Common myeloid progenitor, CD34-positive (primary cell): ENCODE data around the gene SLC29A4.

Experiments
- CTCF ChIA-PET: fragments of 350-600 bp; sonication (Branson Sonifier 250); formaldehyde crosslinking; loops from one replicate; lab custom pipeline; 2021; ENCODE audit warnings: antibody characterized with exemption; lab: Charles Lee
- POLR2A ChIA-PET: fragments of 350-600 bp; sonication (Branson Sonifier 250); formaldehyde crosslinking; loops from one replicate; lab custom pipeline; 2021; ENCODE audit warnings: antibody characterized with exemption; lab: Charles Lee
- DNase-seq, 3 donors: peaks; one replicate each; pipeline versions ENCODE4 v3.0.0 to v3.0.0-alpha.2; 2013
- H3K27ac ChIP-seq, 2 experiments: 1 replicate in 1 of 2; 2 replicates in 1 of 2; pipeline ENCODE4 v1.7.0; 2013; ENCODE audit warnings: inconsistent platforms in 2 of 2, low read length in 2 of 2, mild to moderate bottlenecking in 2 of 2, low read depth in 1 of 2, moderate library complexity in 1 of 2; ENCODE audit not compliant: severe bottlenecking in 2 of 2, insufficient read depth in 1 of 2, poor library complexity in 1 of 2
- H3K27me3 ChIP-seq, 5 experiments: replicated peaks in 2 of 5; 1 replicate in 3 of 5; 2 replicates in 2 of 5; pipeline versions ENCODE4 v1.6.1 to v1.7.0; 2013; ENCODE audit warnings: low read length in 4 of 5, mild to moderate bottlenecking in 2 of 5, moderate library complexity in 2 of 5, inconsistent platforms in 1 of 5; ENCODE audit not compliant: insufficient read depth in 5 of 5, control insufficient read depth in 4 of 5
- H3K36me3 ChIP-seq, 4 experiments: 1 replicate in 2 of 4; 2 replicates in 2 of 4; pipeline versions ENCODE4 v1.6.1 to v1.7.0; 2013; ENCODE audit warnings: low read length in 3 of 4, control low read depth in 1 of 4, mild to moderate bottlenecking in 1 of 4; ENCODE audit not compliant: control insufficient read depth in 4 of 4, insufficient read depth in 4 of 4
- H3K4me1 ChIP-seq, 4 experiments: 1 replicate in 3 of 4; 2 replicates in 1 of 4; pipeline versions ENCODE4 v1.6.1 to v1.7.1; 2013; ENCODE audit warnings: low read length in 3 of 4, mild to moderate bottlenecking in 3 of 4, control low read depth in 1 of 4, inconsistent platforms in 1 of 4, moderate library complexity in 1 of 4; ENCODE audit not compliant: control insufficient read depth in 4 of 4, insufficient read depth in 4 of 4; ENCODE audit errors: control extremely low read depth in 1 of 4
- H3K4me3 ChIP-seq, 7 experiments: 1 replicate in 4 of 7; 2 replicates in 3 of 7; pipeline versions ENCODE4 v1.5.1 to v1.7.0; 2013; ENCODE audit warnings: mild to moderate bottlenecking in 7 of 7, low read length in 6 of 7, moderate library complexity in 6 of 7, inconsistent platforms in 2 of 7, low read depth in 2 of 7, control low read depth in 1 of 7; ENCODE audit not compliant: insufficient read depth in 4 of 7, control insufficient read depth in 1 of 7; ENCODE audit errors: extremely low read depth in 1 of 7
- H3K9me3 ChIP-seq, 5 experiments: 1 replicate in 4 of 5; 2 replicates in 1 of 5; pipeline versions ENCODE4 v1.6.1 to v1.7.1; 2013; ENCODE audit warnings: low read length in 4 of 5, mild to moderate bottlenecking in 2 of 5, inconsistent platforms in 1 of 5, low read depth in 1 of 5, moderate library complexity in 1 of 5; ENCODE audit not compliant: control insufficient read depth in 4 of 5, insufficient read depth in 2 of 5; ENCODE audit errors: control extremely low read depth in 1 of 5
- WGBS: methylation state at CpG from one replicate; pipeline ENCODE4 v1.1.5; 2013; ENCODE audit not compliant: insufficient coverage; 5-methylcytosine and 5-hydroxymethylcytosine counted together

SLC29A4 gene

GRCh38 chr7:5348134-5349004 lies 65.6 kb downstream of the SLC29A4 start:
- Histone ChIP-seq H3K4me1 (no peaks in the 10 kb centered on the region), H3K36me3 (peaks cover 18 to 92% (median 80%) of the 10 kb centered on the region in 4 experiments), H3K27ac (no peak overlapping the region), H3K4me3 (no peak overlapping the region), H3K9me3 (peaks cover 0 to 26% (median 6%) of the 10 kb centered on the region in 5 experiments), H3K27me3 (no peaks in the 10 kb centered on the region)
- CTCF ChIA-PET = no interaction called here
- 97% methylated on average over 17 of the region's 21 CpGs for WGBS
- DNase-seq = no peak
- POLR2A ChIA-PET = no interaction called here

- no peak overlapping the region for H3K27ac ChIP-seq
- no peak for DNase-seq
- H3K9me3 ChIP-seq = peaks cover 0 to 20% (median 6%) of the 10 kb centered on the region in 5 experiments
- peaks cover 15 to 90% (median 78%) of the 10 kb centered on the region in 4 experiments for H3K36me3 ChIP-seq
- POLR2A ChIA-PET = no interaction called here
- no peaks in the 10 kb centered on the region for H3K27me3 ChIP-seq
- CTCF ChIA-PET = no interaction called here
- no peak overlapping the region for H3K4me3 ChIP-seq
- H3K4me1 ChIP-seq = no peaks in the 10 kb centered on the region
- WGBS = 87% methylated on average over 11 of the region's 17 CpGs
Observed at GRCh38 chr7:5349005-5349380, 66.2 kb downstream of the SLC29A4 start.

DNA sequence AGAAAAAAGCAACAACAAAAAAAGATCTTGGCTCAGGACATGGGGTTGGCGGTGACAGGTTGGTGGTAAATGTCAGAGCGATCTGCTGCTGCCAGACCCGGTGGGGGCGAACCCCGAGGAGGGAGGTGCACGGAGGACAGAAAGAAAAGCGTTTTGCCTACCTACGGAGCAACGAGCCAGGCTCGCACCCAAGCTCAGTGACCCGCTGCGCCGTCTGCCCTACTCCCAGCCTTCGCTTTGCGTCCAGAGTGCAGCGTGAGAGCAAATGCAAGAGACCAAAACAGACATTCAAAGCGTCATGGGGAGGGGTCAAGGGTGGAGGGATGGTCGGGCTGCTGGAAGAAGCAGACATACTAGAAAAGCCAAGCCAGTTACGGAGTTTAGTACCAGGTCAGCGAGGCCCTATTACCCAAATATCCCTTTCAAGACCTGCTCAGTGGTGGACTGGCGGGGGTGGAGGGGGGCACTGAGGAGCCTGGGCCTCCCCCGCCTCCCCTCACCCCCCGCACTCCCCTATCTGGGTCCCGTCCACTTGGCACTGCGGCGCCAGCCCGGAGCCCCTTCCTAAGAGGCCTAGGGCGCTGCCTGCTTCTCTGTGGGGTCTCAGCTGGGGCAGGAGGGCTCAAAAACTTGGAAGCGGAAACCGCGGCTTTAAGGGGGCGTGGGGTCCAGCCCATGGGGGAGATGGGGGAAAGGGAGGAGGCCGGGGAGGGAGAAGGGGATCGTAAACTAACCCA lies 66.9 kb downstream of the SLC29A4 start:
- ChIA-PET CTCF (no interaction called here), POLR2A (no interaction called here)
- Histone ChIP-seq H3K36me3 (peaks cover 15 to 89% (median 78%) of the 10 kb centered on the region in 4 experiments), H3K27me3 (no peaks in the 10 kb centered on the region), H3K4me3 (no peak overlapping the region), H3K27ac (no peak overlapping the region), H3K4me1 (no peaks in the 10 kb centered on the region), H3K9me3 (peaks cover 0 to 14% (median under 1%) of the 10 kb centered on the region in 5 experiments)
- no peak for DNase-seq
- 93% methylated on average over 31 of the region's 34 CpGs for WGBS

- H3K27me3 ChIP-seq = no peaks in the 10 kb centered on the region
- POLR2A ChIA-PET = no interaction called here
- H3K4me1 ChIP-seq = no peaks in the 10 kb centered on the region
- WGBS = 98% methylated on average over 12 of the region's 15 CpGs
- CTCF ChIA-PET = no interaction called here
- DNase-seq = no peak
- no peak overlapping the region for H3K4me3 ChIP-seq
- H3K9me3 ChIP-seq = peaks cover 0 to 9% (median 0%) of the 10 kb centered on the region in 5 experiments
- H3K36me3 ChIP-seq = peaks cover 13 to 89% (median 77%) of the 10 kb centered on the region in 4 experiments
- H3K27ac ChIP-seq = no peak overlapping the region
Observed at GRCh38 chr7:5350174-5350463, 67.4 kb downstream of the SLC29A4 start.

GRCh38 chr7:5350600-5351385 lies 68.0 kb downstream of the SLC29A4 start:
- WGBS = 92% methylated on average over 16 of the region's 23 CpGs
- H3K36me3 ChIP-seq = peaks cover 10 to 89% (median 78%) of the 10 kb centered on the region in 4 experiments

DNA sequence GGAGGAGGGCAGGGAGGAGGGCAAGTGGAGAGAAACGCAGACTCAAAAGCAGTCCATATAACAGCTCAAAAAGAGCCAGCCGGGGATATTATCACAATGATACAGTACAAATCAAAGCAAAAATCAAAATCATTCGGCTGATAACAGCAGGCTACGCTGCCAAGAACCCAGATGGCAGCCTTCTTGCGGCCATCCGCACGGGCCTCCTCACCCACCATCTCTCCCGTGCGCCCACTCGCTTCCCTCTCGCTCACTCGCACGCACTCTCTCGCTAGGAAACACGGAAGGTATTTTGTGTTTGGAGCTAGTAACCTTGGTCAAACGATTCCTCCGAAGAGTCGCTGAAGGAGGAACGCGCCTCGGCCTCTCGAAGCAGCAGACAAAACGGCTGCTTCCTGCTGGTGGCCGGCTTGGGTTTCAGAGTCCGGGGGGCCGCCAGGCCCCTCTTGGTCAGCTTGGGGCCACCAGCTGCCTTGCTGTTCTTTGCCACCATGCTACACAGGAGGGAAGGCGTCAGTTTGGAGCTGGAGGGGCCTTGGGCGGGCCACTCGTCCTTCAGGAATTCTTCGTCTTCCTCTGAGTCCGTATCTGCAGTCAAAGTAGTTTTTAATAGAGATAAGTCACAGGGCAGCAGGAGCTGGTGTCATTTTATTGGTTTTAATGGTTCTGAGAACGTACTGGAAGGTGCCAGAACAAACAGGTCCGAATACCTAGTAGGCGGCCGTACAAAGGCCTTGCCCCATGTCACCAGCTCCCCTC lies 68.9 kb downstream of the SLC29A4 start:
- DNase-seq = no peak
- H3K9me3 ChIP-seq = no peaks in the 10 kb centered on the region
- ChIA-PET POLR2A (no interaction called here), CTCF (interaction anchor here (0.6 to 1.3 kb wide), 3 partner anchors 13 to 192 kb away, joined by 3 to 5 read pairs (median 4); no protein-coding TSS in a partner anchor)
- no peaks in the 10 kb centered on the region for H3K27me3 ChIP-seq
- peaks cover 9 to 89% (median 76%) of the 10 kb centered on the region in 4 experiments for H3K36me3 ChIP-seq
- peak overlapping the region in 1 of 2 experiments; percentile 43 for H3K27ac ChIP-seq
- no peaks in the 10 kb centered on the region for H3K4me1 ChIP-seq
- H3K4me3 ChIP-seq = no peak overlapping the region
- 96% methylated on average over 33 of the region's 35 CpGs for WGBS

More at GRCh38 chr7:5350600-5351385, 68.0 kb downstream of the SLC29A4 start:
- H3K9me3 ChIP-seq = peaks cover 0 to 4% (median 0%) of the 10 kb centered on the region in 5 experiments
- H3K27me3 ChIP-seq = no peaks in the 10 kb centered on the region
- H3K27ac ChIP-seq = no peak overlapping the region
- ChIA-PET CTCF (no interaction called here), POLR2A (no interaction called here)
- no peaks in the 10 kb centered on the region for H3K4me1 ChIP-seq
- DNase-seq = no peak
- H3K4me3 ChIP-seq = no peak overlapping the region
